MM.1S (cell line): ENCODE data around the gene AKAP6.

ENCODE experiments used
- EZH2phosphoT487 ChIP-seq: fragments of 300-600 bp; sonication (generic); IDR thresholded peaks from 2 replicates; pipeline ENCODE4 v1.6.1; 2018; ENCODE audit warnings: antibody characterized with exemption, low read length
- TF ChIP-seq, protein P1 (sequence below): fragments of 300-600 bp; sonication (generic); IDR thresholded peaks from 2 replicates; pipeline ENCODE4 v1.5.1; 2016; ENCODE audit warnings: antibody characterized with exemption, low read length, mixed read lengths

DNA sequence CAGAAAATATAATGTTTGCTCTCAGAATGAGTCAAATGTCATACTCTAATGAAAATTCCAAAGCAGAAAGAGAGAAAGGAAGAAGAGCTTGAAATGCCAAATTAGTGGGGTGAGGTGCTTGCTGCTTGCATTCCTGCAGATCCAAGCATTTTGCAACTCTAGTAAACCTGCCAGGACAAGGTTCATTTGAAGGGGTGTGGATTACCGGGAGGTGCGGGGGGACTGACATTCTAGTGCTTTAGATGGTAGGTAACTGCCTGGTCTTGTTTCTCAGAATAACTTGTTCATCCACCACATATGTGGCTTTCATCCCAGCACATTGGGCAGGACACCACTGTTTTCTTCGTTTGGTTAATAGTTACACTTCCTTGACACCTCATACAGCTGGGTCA, 144.4 kb downstream of the AKAP6 start:
- TF ChIP-seq, protein P1, sequence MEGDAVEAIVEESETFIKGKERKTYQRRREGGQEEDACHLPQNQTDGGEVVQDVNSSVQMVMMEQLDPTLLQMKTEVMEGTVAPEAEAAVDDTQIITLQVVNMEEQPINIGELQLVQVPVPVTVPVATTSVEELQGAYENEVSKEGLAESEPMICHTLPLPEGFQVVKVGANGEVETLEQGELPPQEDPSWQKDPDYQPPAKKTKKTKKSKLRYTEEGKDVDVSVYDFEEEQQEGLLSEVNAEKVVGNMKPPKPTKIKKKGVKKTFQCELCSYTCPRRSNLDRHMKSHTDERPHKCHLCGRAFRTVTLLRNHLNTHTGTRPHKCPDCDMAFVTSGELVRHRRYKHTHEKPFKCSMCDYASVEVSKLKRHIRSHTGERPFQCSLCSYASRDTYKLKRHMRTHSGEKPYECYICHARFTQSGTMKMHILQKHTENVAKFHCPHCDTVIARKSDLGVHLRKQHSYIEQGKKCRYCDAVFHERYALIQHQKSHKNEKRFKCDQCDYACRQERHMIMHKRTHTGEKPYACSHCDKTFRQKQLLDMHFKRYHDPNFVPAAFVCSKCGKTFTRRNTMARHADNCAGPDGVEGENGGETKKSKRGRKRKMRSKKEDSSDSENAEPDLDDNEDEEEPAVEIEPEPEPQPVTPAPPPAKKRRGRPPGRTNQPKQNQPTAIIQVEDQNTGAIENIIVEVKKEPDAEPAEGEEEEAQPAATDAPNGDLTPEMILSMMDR: no peak
- TF ChIP-seq EZH2phosphoT487: no peak
